ENCODE results near the gene CS. TPM values are rescaled to one million over a fixed set of nuclear protein-coding genes. Genes with fewer than 3 reads are reported as not detected.

CS gene
- total and polyA plus RNA-seq, 2 experiments from 2014 or later = 83.2 to 111 TPM

DNA sequence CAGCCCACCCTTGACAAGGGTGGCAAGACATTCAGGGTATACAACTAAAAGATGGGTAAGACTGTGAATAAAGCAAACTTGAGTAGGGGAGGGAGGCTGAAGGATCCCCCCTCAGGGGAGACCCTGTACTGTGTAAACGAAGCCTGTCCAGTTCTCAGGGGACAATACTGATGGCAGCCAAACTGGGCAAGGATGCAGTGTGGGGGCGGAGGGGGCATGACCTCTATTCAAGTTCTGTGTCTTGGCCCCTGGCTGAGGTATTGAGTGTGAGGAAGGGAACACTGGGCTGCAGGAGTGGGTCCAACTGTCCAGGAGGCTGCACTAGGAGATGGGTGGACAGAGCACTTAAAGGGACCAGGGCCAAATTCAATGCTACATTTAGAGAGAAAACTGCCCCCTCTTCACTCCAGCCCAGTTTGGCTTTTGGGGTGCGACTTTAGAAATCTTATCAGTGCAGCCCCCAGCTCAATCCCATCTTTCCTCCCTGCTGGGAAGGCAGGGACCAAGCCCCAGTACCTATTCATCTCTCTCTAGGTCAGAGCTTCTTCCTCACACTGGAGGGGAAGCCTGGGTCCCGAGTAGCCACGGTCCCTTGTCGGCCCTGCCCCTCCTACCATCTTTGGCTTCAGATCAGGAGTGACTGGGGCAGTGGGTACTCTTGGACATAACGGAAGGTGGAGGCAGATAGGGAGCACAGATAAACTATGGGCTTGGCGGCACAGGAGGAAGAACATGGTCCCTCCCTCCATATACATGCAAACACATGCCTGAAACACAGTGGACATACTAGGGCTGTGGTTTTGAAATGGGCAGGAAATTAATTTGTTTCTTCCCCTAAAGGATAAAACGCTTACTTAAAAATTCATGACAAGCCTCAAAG is 58.5 kb downstream of the CS start:
- Histone ChIP-seq H4K20me1 (ENCODE audit: insufficient read depth, poor library complexity, severe bottlenecking) (no peaks in the 10 kb centered on the region), H3K4me3 (no peak overlapping the region), H3K27ac (no peak overlapping the region), H3K9me2 (replicated peaks; ENCODE audit: insufficient read depth) (no peaks in the 10 kb centered on the region), H3K4me1 (ENCODE audit: insufficient read depth) (no peaks in the 10 kb centered on the region), H3K36me3 (replicated peaks; ENCODE audit: insufficient read depth, low read depth) (no peaks in the 10 kb centered on the region), H2AFZ (no peak overlapping the region), H3K4me2 (no peak overlapping the region), H3K79me2 (no peaks in the 10 kb centered on the region), H3K9me3 (ENCODE audit: low read depth) (no peaks in the 10 kb centered on the region), H3K27me3 (no peaks in the 10 kb centered on the region)
- DNase-seq (ENCODE audit: low spot score) = no peak
- TF ChIP-seq EZH2 (IDR thresholded peaks at IDR 0.05; ENCODE audit: borderline replicate concordance) = no peak
- TF ChIP-seq, protein P1, sequence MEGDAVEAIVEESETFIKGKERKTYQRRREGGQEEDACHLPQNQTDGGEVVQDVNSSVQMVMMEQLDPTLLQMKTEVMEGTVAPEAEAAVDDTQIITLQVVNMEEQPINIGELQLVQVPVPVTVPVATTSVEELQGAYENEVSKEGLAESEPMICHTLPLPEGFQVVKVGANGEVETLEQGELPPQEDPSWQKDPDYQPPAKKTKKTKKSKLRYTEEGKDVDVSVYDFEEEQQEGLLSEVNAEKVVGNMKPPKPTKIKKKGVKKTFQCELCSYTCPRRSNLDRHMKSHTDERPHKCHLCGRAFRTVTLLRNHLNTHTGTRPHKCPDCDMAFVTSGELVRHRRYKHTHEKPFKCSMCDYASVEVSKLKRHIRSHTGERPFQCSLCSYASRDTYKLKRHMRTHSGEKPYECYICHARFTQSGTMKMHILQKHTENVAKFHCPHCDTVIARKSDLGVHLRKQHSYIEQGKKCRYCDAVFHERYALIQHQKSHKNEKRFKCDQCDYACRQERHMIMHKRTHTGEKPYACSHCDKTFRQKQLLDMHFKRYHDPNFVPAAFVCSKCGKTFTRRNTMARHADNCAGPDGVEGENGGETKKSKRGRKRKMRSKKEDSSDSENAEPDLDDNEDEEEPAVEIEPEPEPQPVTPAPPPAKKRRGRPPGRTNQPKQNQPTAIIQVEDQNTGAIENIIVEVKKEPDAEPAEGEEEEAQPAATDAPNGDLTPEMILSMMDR (IDR thresholded peaks at IDR 0.05; ENCODE audit: poor library complexity) = no peak
- no peak for TF ChIP-seq EZH2phosphoT487 (IDR thresholded peaks at IDR 0.05; ENCODE audit: low read depth, severe bottlenecking, unreplicated experiment)
- WGBS (ENCODE audit: low lambda C conversion rate, missing lambda C conversion rate) = 88% methylated on average over 9 of the region's 9 CpGs

DNA sequence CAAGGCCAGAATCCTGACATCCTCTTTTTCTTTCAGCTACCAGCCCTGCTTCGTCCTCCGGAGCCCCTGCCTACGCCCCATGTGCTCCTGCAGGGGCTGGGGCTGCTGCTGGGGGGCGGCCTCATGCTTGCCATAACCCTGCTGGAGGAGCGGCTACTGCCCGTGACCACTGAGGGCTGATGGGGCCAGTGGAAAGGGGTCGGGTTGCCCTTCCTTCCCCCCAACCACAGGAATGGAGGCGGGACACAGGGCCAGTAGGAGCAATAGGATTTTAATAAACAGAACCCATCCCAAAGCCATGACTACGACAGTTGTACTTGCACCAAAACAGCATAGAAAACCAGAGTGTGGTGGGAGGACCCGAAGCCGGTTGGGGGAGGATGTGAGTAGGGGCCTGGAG is 62.6 kb downstream of the CS start:
- 82% methylated on average over 11 of the region's 11 CpGs for WGBS (ENCODE audit: low lambda C conversion rate, missing lambda C conversion rate)
- no peaks in the 10 kb centered on the region for H3K27me3 ChIP-seq
- H3K79me2 ChIP-seq = peaks cover 7% of the 10 kb centered on the region
- no peak overlapping the region for H2AFZ ChIP-seq
- H3K36me3 ChIP-seq (replicated peaks; ENCODE audit: insufficient read depth, low read depth) = no peaks in the 10 kb centered on the region
- H3K9me2 ChIP-seq (replicated peaks; ENCODE audit: insufficient read depth) = no peaks in the 10 kb centered on the region
- H3K4me3 ChIP-seq = no peak overlapping the region
- H3K4me1 ChIP-seq (ENCODE audit: insufficient read depth) = no peaks in the 10 kb centered on the region
- H3K27ac ChIP-seq = no peak overlapping the region
- H3K4me2 ChIP-seq = no peak overlapping the region
- no peaks in the 10 kb centered on the region for H3K9me3 ChIP-seq (ENCODE audit: low read depth)
- H4K20me1 ChIP-seq (ENCODE audit: insufficient read depth, poor library complexity, severe bottlenecking) = no peaks in the 10 kb centered on the region
- no peak for DNase-seq (ENCODE audit: low spot score)
- TF ChIP-seq, protein P1 (IDR thresholded peaks at IDR 0.05; ENCODE audit: poor library complexity) = no peak
- TF ChIP-seq EZH2 (IDR thresholded peaks at IDR 0.05; ENCODE audit: borderline replicate concordance) (no peak), EZH2phosphoT487 (IDR thresholded peaks at IDR 0.05; ENCODE audit: low read depth, severe bottlenecking, unreplicated experiment) (no peak)

DNA sequence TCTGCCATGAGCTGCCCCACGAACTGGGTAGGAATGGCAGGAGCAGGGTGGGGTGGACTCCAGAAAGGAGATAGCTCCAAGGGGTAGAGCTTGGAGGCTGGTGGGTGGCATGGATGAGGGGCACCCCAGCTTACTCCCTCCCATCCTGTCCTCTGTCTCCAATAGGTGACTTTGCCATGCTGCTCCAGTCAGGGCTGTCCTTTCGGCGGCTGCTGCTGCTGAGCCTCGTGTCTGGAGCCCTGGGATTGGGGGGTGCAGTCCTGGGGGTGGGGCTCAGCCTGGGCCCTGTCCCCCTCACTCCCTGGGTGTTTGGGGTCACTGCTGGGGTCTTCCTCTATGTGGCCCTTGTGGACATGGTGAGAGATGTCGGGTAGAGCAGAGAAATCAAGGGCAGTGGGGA is 63.1 kb downstream of the CS start:
- Histone ChIP-seq H3K36me3 (replicated peaks; ENCODE audit: insufficient read depth, low read depth) (no peaks in the 10 kb centered on the region), H4K20me1 (ENCODE audit: insufficient read depth, poor library complexity, severe bottlenecking) (no peaks in the 10 kb centered on the region), H3K4me3 (no peak overlapping the region), H3K4me2 (no peak overlapping the region), H3K4me1 (ENCODE audit: insufficient read depth) (peaks cover 3% of the 10 kb centered on the region), H3K9me2 (replicated peaks; ENCODE audit: insufficient read depth) (no peaks in the 10 kb centered on the region), H3K27ac (no peak overlapping the region), H3K79me2 (peaks cover 11% of the 10 kb centered on the region), H3K9me3 (ENCODE audit: low read depth) (no peaks in the 10 kb centered on the region), H3K27me3 (no peaks in the 10 kb centered on the region), H2AFZ (no peak overlapping the region)
- DNase-seq (ENCODE audit: low spot score) = no peak
- TF ChIP-seq, protein P1 (IDR thresholded peaks at IDR 0.05; ENCODE audit: poor library complexity) = no peak
- no peak for TF ChIP-seq EZH2 (IDR thresholded peaks at IDR 0.05; ENCODE audit: borderline replicate concordance)
- TF ChIP-seq EZH2phosphoT487 (IDR thresholded peaks at IDR 0.05; ENCODE audit: low read depth, severe bottlenecking, unreplicated experiment) = no peak
- 96% methylated on average over 5 of the region's 5 CpGs for WGBS (ENCODE audit: low lambda C conversion rate, missing lambda C conversion rate)
